K562 (cell line): ENCODE data around the gene SUMO3. TPM values are rescaled to one million over a fixed set of nuclear protein-coding genes. Genes with fewer than 3 reads are reported as not detected.

Source experiments
- ATAC-seq: fragments of 200-7000 bp; cut with Tn5 transposase; 3 replicates; pipeline ENCODE4 v1.9.1; 2020; ENCODE audit warnings: moderate library complexity
- BruUV-seq: library from RNA; stranded (reverse); fragments of 400-500 nt; replicated peaks from 2 replicates; lab custom pipeline; 2021; lab: Mats Ljungman, UMichigan
- CTCF ChIA-PET: fragments of 300-600 bp; formaldehyde crosslinking; extraction: SDS; loops from one replicate; lab custom pipeline; 2021; ENCODE audit warnings: low intra/inter-chr PET ratio; lab: Yijun Ruan, JAX
- POLR2A ChIA-PET: fragments of 300-600, 350-650 bp; sonication (Branson Sonifier 250); formaldehyde crosslinking; extraction: SDS; loops from one replicate; lab custom pipeline; 2021; ENCODE audit warnings: antibody characterized with exemption, inconsistent platforms; lab: Yijun Ruan, JAX
- DNase-seq, 4 experiments: peaks; one replicate each; pipeline versions ENCODE4 v3.0.0 to v3.0.0-alpha.2; 2011 to 2018; ENCODE audit warnings: low spot score in 3 of 4, mixed read lengths in 3 of 4; ENCODE audit errors: extremely low read depth in 1 of 4
- FAIRE-seq: peaks from 2 replicates; lab custom pipeline; 2011; peaks lifted over from hg19 to GRCh38; lab: Jason Lieb, UNC
- H2AFZ ChIP-seq: 2 replicates; pipeline ENCODE4 v1.6.0; 2011; ENCODE audit warnings: low read depth, low read length, control low read depth, inconsistent platforms
- H3K27ac ChIP-seq: fragments of 200-600 bp; 3 replicates; pipeline ENCODE4 v1.8.0; 2011; ENCODE audit warnings: low read depth, mild to moderate bottlenecking, control low read depth, inconsistent platforms, low read length, moderate library complexity, mixed read lengths; ENCODE audit errors: extremely low read depth
- H3K27me3 ChIP-seq, 2 experiments: fragments of 300-600 bp in 1 of 2; 2 replicates in 1 of 2; 3 replicates in 1 of 2; pipeline versions ENCODE4 v1.6.0 to v1.8.0; 2011; ENCODE audit warnings: inconsistent platforms in 2 of 2, low read length in 2 of 2, mild to moderate bottlenecking in 1 of 2, mixed read lengths in 1 of 2, moderate library complexity in 1 of 2; ENCODE audit not compliant: control insufficient read depth in 2 of 2, insufficient read depth in 2 of 2
- H3K36me3 ChIP-seq: fragments of 300-600 bp; 3 replicates; pipeline ENCODE4 v1.8.0; 2011; ENCODE audit warnings: mild to moderate bottlenecking, low read length, inconsistent platforms; ENCODE audit not compliant: control insufficient read depth, insufficient read depth
- H3K4me1 ChIP-seq, 2 experiments: fragments of 200-600 bp in 1 of 2; replicated peaks in 1 of 2; 2 replicates in 1 of 2; 3 replicates in 1 of 2; pipeline versions ENCODE4 v1.5.1 to v1.8.0; 2011; ENCODE audit warnings: inconsistent platforms in 2 of 2, low read length in 2 of 2, mild to moderate bottlenecking in 1 of 2, mixed read lengths in 1 of 2, moderate library complexity in 1 of 2; ENCODE audit not compliant: control insufficient read depth in 2 of 2, insufficient read depth in 2 of 2
- H3K4me2 ChIP-seq: 2 replicates; pipeline ENCODE4 v1.6.1; 2011; ENCODE audit warnings: low read length, control low read depth, inconsistent platforms, mixed read lengths; ENCODE audit not compliant: insufficient read depth
- H3K4me3 ChIP-seq: fragments of 200-600 bp; sonication (generic), shearing (Covaris generic); 2 replicates; pipeline ENCODE4 v1.5.1; 2016; ENCODE audit warnings: control low read depth, inconsistent platforms
- H3K79me2 ChIP-seq: fragments of 200-600 bp; 3 replicates; pipeline ENCODE4 v1.8.0; 2011; ENCODE audit warnings: low read length, inconsistent platforms; ENCODE audit not compliant: control insufficient read depth, insufficient read depth
- H3K9ac ChIP-seq, 2 experiments: 2 replicates each; pipeline versions ENCODE4 v1.6.0 to v1.6.1; 2011; ENCODE audit warnings: low read depth in 2 of 2, low read length in 2 of 2, control low read depth in 1 of 2, inconsistent platforms in 1 of 2, mild to moderate bottlenecking in 1 of 2, mixed read lengths in 1 of 2; ENCODE audit not compliant: insufficient read depth in 1 of 2
- H3K9me1 ChIP-seq: one replicate; pipeline ENCODE4 v1.6.0; 2011; ENCODE audit warnings: inconsistent platforms, mild to moderate bottlenecking, low read length, moderate library complexity; ENCODE audit not compliant: control insufficient read depth, insufficient read depth
- H3K9me3 ChIP-seq: replicated peaks from 2 replicates; pipeline ENCODE4 v1.5.1; 2011; ENCODE audit warnings: low read depth, low read length, inconsistent platforms; ENCODE audit not compliant: control insufficient read depth, insufficient read depth
- H4K20me1 ChIP-seq: replicated peaks from 2 replicates; pipeline ENCODE4 v1.6.1; 2011; ENCODE audit warnings: low read length, inconsistent platforms, mixed read lengths; ENCODE audit not compliant: control insufficient read depth, insufficient read depth
- BCOR ChIP-seq: fragments of 450-650 bp; IDR thresholded peaks from 2 replicates; pipeline ENCODE4 v1.6.1; 2016
- ILF3 ChIP-seq: fragments of 450-650 bp; IDR thresholded peaks from 2 replicates; pipeline ENCODE4 v1.6.1; 2018; ENCODE audit warnings: antibody characterized with exemption, mild to moderate bottlenecking, moderate library complexity, borderline replicate concordance
- JUN ChIP-seq, 2 experiments: sonication (generic) in 1 of 2; formaldehyde crosslinking in 1 of 2; IDR thresholded peaks; 2 replicates each; pipeline versions ENCODE4 v1.6.1 to v1.8.0; 2012 to 2022; ENCODE audit warnings: borderline replicate concordance in 2 of 2, mild to moderate bottlenecking in 2 of 2, improper control_type of control experiment in 1 of 2, low read depth in 1 of 2, low read length in 1 of 2, missing genetic modification reagents in 1 of 2
- KAT7 ChIP-seq: sonication (generic); formaldehyde crosslinking; IDR thresholded peaks from 2 replicates; pipeline ENCODE4 v1.8.0; 2022; ENCODE audit warnings: missing genetic modification reagents, mild to moderate bottlenecking, borderline replicate concordance
- KLF13 ChIP-seq: fragments of 450-650 bp; IDR thresholded peaks from 2 replicates; pipeline ENCODE4 v1.6.1; 2016; ENCODE audit warnings: missing genetic modification characterization, low read depth, mild to moderate bottlenecking, missing compliant biosample characterization, moderate library complexity, borderline replicate concordance
- KLF6 ChIP-seq: fragments of 250-450 bp; sonication (Bioruptor Pico); IDR thresholded peaks from 2 replicates; pipeline ENCODE4 v1.4.0; 2020; ENCODE audit warnings: mild to moderate bottlenecking, moderate library complexity, borderline replicate concordance
- MEIS2 ChIP-seq: fragments of 450-650 bp; IDR thresholded peaks from 2 replicates; pipeline ENCODE4 v1.6.1; 2014; ENCODE audit warnings: mild to moderate bottlenecking; ENCODE audit not compliant: partially characterized antibody
- NCOR1 ChIP-seq: fragments of 450-650 bp; IDR thresholded peaks from 2 replicates; pipeline ENCODE4 v1.6.1; 2016; ENCODE audit warnings: mild to moderate bottlenecking, moderate library complexity
- NFIC ChIP-seq: fragments of 450-650 bp; IDR thresholded peaks from 2 replicates; pipeline ENCODE4 v1.6.1; 2017; ENCODE audit warnings: mild to moderate bottlenecking, inconsistent platforms
- NONO ChIP-seq, 2 experiments: fragments of 200-400 bp in 1 of 2; fragments of 450-650 bp in 1 of 2; formaldehyde crosslinking in 1 of 2; IDR thresholded peaks; 2 replicates each; pipeline ENCODE4 v1.6.1; 2017; ENCODE audit warnings: low read depth in 2 of 2, mild to moderate bottlenecking in 2 of 2, moderate library complexity in 2 of 2, low read length in 1 of 2
- PATZ1 ChIP-seq: fragments of 250-450 bp; sonication (Bioruptor Pico); IDR thresholded peaks from 2 replicates; pipeline ENCODE4 v1.5.0; 2020; ENCODE audit warnings: mild to moderate bottlenecking, borderline replicate concordance
- RB1 ChIP-seq: fragments of 450-650 bp; IDR thresholded peaks from 2 replicates; pipeline ENCODE4 v1.6.1; 2017; ENCODE audit warnings: low read depth, mild to moderate bottlenecking
- SOX6 ChIP-seq: fragments of 450-650 bp; IDR thresholded peaks from 2 replicates; pipeline ENCODE4 v1.6.1; 2014; ENCODE audit warnings: mild to moderate bottlenecking
- SUPT5H ChIP-seq: fragments of 450-650 bp; IDR thresholded peaks from 2 replicates; pipeline ENCODE4 v1.6.1; 2016
- XRCC3 ChIP-seq: fragments of 450-650 bp; IDR thresholded peaks from 2 replicates; pipeline ENCODE4 v1.6.1; 2017; ENCODE audit warnings: mild to moderate bottlenecking, moderate library complexity
- ZFPM2 ChIP-seq: fragments of 250-450 bp; sonication (Bioruptor Pico); IDR thresholded peaks from 2 replicates; pipeline ENCODE4 v1.5.1; 2022; ENCODE audit warnings: mild to moderate bottlenecking
- ZNF764 ChIP-seq: fragments of 250-450 bp; sonication (Bioruptor Pico); IDR thresholded peaks from 2 replicates; pipeline ENCODE4 v1.4.0; 2020; ENCODE audit warnings: low read depth, mild to moderate bottlenecking, moderate library complexity
- ZNF766 ChIP-seq: fragments of 200-800 bp; sonication (Bioruptor generic); conservative IDR thresholded peaks from 2 replicates; pipeline ENCODE4 v1.6.1; 2016; ENCODE audit warnings: missing genetic modification characterization, missing compliant biosample characterization
- WGBS: fragments of 100-300 bp; shearing (Covaris generic); methylation state at CpG from one replicate; pipeline ENCODE4 v1.1.6; 2016; ENCODE audit warnings: low coverage, mixed read lengths; ENCODE audit not compliant: insufficient coverage; ENCODE audit errors: missing lambda C conversion rate; 5-methylcytosine and 5-hydroxymethylcytosine counted together
- in situ Hi-C: fragments of 300-500 bp; cut with MboI; formaldehyde crosslinking; loops from 4 replicates; pipeline ENCODE4 v1.15.0; 2018; ENCODE audit warnings: inconsistent platforms, mixed read lengths
- intact Hi-C: fragments of 100-400 bp; cut with micrococcal nuclease; formaldehyde crosslinking; loops from 2 replicates; pipeline ENCODE4 v1.14.2; 2022
- polyA plus RNA-seq, 8 experiments: library from polyadenylated mRNA; depleted of rRNA in 4 of 8; stranded (reverse) in 5 of 8; unstranded in 3 of 8; fragments of >200 nt; fragmentation: Nextera tagmentation in 2 of 8; fragmentation: Illumina TruSeq in 1 of 8; extraction: Ambion mirVana in 2 of 8; extraction: Trizol in 1 of 8; gene quantifications; 2 replicates each; pipeline versions ENCODE4 v1.2.1 to v1.2.3, GENCODE V29; 2011 to 2014; ENCODE audit warnings: inconsistent platforms in 1 of 8, missing spikeins in 1 of 8
- total RNA-seq, 7 experiments: library from RNA; depleted of rRNA in 6 of 7; stranded (reverse); fragments of >200 nt in 6 of 7; fragmentation: Illumina TruSeq in 2 of 7; extraction: Trizol in 2 of 7; gene quantifications; 2 replicates each; pipeline versions ENCODE4 v1.2.1 to v1.2.3, GENCODE V29; 2011 to 2021; ENCODE audit warnings: low replicate concordance in 1 of 7

The SUMO3 gene
- total and polyA plus RNA-seq, 9 of the 15 experiments (the other 6 are each of a cell fraction or from before 2014, with no cell fraction given) = 13.9 to 143 (median 113) TPM

DNA sequence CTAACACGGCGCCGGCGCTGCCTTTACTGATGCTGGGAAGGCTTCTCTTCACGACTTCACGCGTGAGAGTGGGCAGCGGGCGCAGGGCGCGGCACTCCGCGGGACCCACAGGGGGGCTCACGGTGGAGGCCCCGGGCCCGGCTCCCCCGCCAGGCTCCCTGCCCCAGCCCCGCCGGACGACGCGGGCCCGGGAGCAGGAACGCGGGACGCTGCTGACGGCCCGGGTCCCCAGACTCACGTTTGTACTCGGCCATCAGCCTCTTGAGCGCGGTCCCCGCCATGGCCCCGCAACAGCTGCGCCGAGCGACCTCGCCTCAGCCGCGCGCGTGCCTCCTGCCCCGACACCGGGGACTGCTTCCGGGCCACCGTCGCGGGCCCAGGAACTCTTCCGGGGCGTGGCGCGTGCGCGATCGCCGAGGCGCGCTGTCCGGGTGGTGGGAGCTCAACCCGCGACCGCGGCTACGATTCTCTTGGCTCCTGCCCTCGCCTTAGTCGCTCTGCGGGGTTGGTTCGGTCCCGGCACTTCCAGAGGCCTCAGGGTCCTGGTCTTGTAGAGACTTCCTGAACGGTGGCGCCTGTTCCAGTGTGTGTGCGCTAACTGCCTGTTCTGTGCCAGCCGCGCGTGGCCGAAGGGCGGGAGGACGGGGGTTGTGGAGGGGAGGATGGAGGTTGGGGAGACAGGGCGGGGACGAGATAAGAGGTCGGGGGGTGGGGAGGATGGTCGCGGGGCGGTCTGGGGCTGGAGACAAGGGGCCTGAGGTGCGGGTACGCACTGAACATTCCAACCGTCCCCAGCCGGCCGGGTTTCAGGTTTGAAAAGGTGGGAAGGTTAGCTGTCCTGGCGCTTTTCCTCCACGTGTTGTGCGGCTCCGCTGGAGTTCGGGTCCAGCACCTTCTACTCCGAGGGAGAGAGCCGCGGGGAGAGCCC is 16.1 kb downstream of the SUMO3 start, which contains the start of gene UBE2G2:
UBE2G2 (minus strand) TSS at position 353 of the 928 bp plus-strand sequence; CDS start at position 281, 72 bp downstream.
- Histone ChIP-seq H3K79me2 (peaks cover 69% of the 10 kb centered on the region), H3K36me3 (peaks cover 78% of the 10 kb centered on the region)
- intact Hi-C loops = loop anchor here (2.0 to 5.0 kb wide), 4 partner anchors 46 to 131 kb away; no protein-coding TSS in a partner anchor
- TF ChIP-seq MEIS2 (peak; percentile 30), NCOR1 (0 out of 2 replicates have a peak, but pooled peaks have one; percentile 5), PATZ1 (CRISPR knock-in tag) (no peak), NONO (IDR thresholded peaks at IDR 0.05; ENCODE audit: low read depth in 2 of 2, low read length in 1 of 2) (peak; percentile 71 to 80; a peak in 3 of 4 replicates), ILF3 (peak; percentile 75; the same call in 1 of the 2 replicates), RB1 (peak; percentile 91), KLF6 (CRISPR knock-in tag) (no peak), ZNF766 (CRISPR knock-in tag) (no peak), SUPT5H (peak; percentile 96), KAT7 (CRISPR knock-in tag) (peak; percentile 52; the same call in 1 of the 2 replicates), XRCC3 (no peak), ZFPM2 (CRISPR knock-in tag) (no peak), JUN (IDR thresholded peaks at IDR 0.05; ENCODE audit: borderline replicate concordance, low read depth, low read length) (peak; percentile 52; the same call in 1 of the 2 replicates), JUN (CRISPR knock-in tag; IDR thresholded peaks at IDR 0.05; ENCODE audit: borderline replicate concordance) (0 out of 2 replicates have a peak, but pooled peaks have one; percentile 80), NFIC (0 out of 2 replicates have a peak, but pooled peaks have one; percentile 40), SOX6 (peak; percentile 62; the same call in 1 of the 2 replicates), KLF13 (tag) (no peak), ZNF764 (0 out of 2 replicates have a peak, but pooled peaks have one; percentile 20), BCOR (peak; percentile 33; the same call in 1 of the 2 replicates)

More for the DNA sequence above, 16.1 kb downstream of the SUMO3 start, which contains the start of gene UBE2G2:
- Histone ChIP-seq H3K9ac (peak within 1 kb of the TSS; percentile 83 to 97), H4K20me1 (peaks cover 8% of the 10 kb centered on the region), H3K4me2 (peak within 1 kb of the TSS; percentile 95), H3K27me3 (no peaks in the 10 kb centered on the region), H2AFZ (peak within 1 kb of the TSS; percentile 91), H3K27ac (peak within 1 kb of the TSS; percentile 93), H3K4me3 (peak within 1 kb of the TSS; percentile 83), H3K9me3 (no peaks in the 10 kb centered on the region; the same call in 1 of the 2 replicates), H3K4me1 (peaks cover 19 to 27% of the 10 kb centered on the region in 2 experiments), H3K9me1 (no peaks in the 10 kb centered on the region)
- DNase-seq (peak; percentile 93 to 97 (median 94)), ATAC-seq (peak; percentile 91), FAIRE-seq (peak; percentile 42)
- BruUV-seq = TSS peak; percentile 87
- POLR2A ChIA-PET = interaction anchor here (0.6 to 5.5 kb wide), 22 partner anchors 8 to 541 kb away, joined by 3 to 33 read pairs (median 4); partner anchors contain the start of genes PTTG1IP and SUMO3
- CTCF ChIA-PET = interaction anchor here (0.9 to 1.4 kb wide), 3 partner anchors 91 to 131 kb away, joined by 3 to 5 read pairs (median 5); no protein-coding TSS in a partner anchor
- in situ Hi-C loops = no loop called here
- under 1% methylated on average over 79 of the region's 97 CpGs for WGBS
